Left colon (tissue), 2 donors: ENCODE data around the gene ADGRL2. TPM values are rescaled to one million over a fixed set of nuclear protein-coding genes. Genes with fewer than 3 reads are reported as not detected.

Source experiments
- ATAC-seq: fragments of 200-7000 bp; cut with Tn5 transposase; one replicate; pipeline ENCODE4 v1.9.1; 2020; ENCODE audit warnings: mild to moderate bottlenecking, moderate library complexity
- DNase-seq, 2 donors: peaks; one replicate each; pipeline ENCODE4 v3.0.0-alpha.2; 2020
- intact Hi-C, 2 donors: fragments of 100-400 bp; cut with DNase I in 1 of 2; cut with micrococcal nuclease in 1 of 2; formaldehyde crosslinking; loops; one replicate each; pipeline versions ENCODE4 v1.11.2 to v1.14.0; 2022; cut with DNase I, micrococcal nuclease
- total RNA-seq, 2 donors: library from RNA; stranded (reverse); fragmentation: NEBNext Ultra II Directional; extraction: Animal tissue kit (Norgen Biotek cat#: 25700); gene quantifications; one replicate each; pipeline ENCODE4 v1.2.1, GENCODE V29; 2021
- donor health status: DM: no; HTN: no; CAD: no.
- donor health status: DM: yes; HTN: yes; CAD: no.

ADGRL2 gene
- total RNA-seq, 2 donors from 2014 or later: 4.2 to 7.2 TPM

- ATAC-seq: no peak
- intact Hi-C loops: no loop called here
- no peak for DNase-seq
Measured at GRCh38 chr1:81950591-81951244, 150.0 kb downstream of the ADGRL2 start.

GRCh38 chr1:81954534-81955020 is 153.8 kb downstream of the ADGRL2 start:
- DNase-seq (no peak), ATAC-seq (no peak)
- intact Hi-C loops: no loop called here

GRCh38 chr1:81967951-81968350 is 167.2 kb downstream of the ADGRL2 start:
- ATAC-seq (no peak), DNase-seq (no peak)
- intact Hi-C loops: no loop called here

GRCh38 chr1:81970416-81970815 is 169.7 kb downstream of the ADGRL2 start:
- intact Hi-C loops: no loop called here
- ATAC-seq (no peak), DNase-seq (no peak)

- intact Hi-C loops: no loop called here
- DNase-seq (no peak), ATAC-seq (no peak)
Measured at GRCh38 chr1:81974222-81974841, 173.6 kb downstream of the ADGRL2 start.

GRCh38 chr1:81974883-81975555 is 174.3 kb downstream of the ADGRL2 start:
- ATAC-seq: no peak
- DNase-seq: no peak
- intact Hi-C loops: no loop called here

- intact Hi-C loops: no loop called here
- ATAC-seq: no peak
- no peak for DNase-seq
Measured at GRCh38 chr1:81976539-81976938, 175.8 kb downstream of the ADGRL2 start.

GRCh38 chr1:81978945-81979344 is 178.2 kb downstream of the ADGRL2 start:
- ATAC-seq (no peak), DNase-seq (no peak)
- intact Hi-C loops: no loop called here

- DNase-seq (no peak), ATAC-seq (no peak)
- intact Hi-C loops: no loop called here
Measured at GRCh38 chr1:81982523-81982922, 181.8 kb downstream of the ADGRL2 start.

- ATAC-seq: no peak
Measured at GRCh38 chr1:81989524-81989923, 188.8 kb downstream of the ADGRL2 start.

GRCh38 chr1:81990241-81990640 is 189.5 kb downstream of the ADGRL2 start:
- intact Hi-C loops: no loop called here
- ATAC-seq (no peak), DNase-seq (no peak)

More at GRCh38 chr1:81989524-81989923, 188.8 kb downstream of the ADGRL2 start:
- no peak for DNase-seq
- intact Hi-C loops: no loop called here

- intact Hi-C loops: no loop called here
- no peak for DNase-seq
- no peak for ATAC-seq
Measured at GRCh38 chr1:81998165-81998564, 197.4 kb downstream of the ADGRL2 start.

- DNase-seq: no peak
- intact Hi-C loops: no loop called here
Measured at GRCh38 chr1:81999364-81999763, 198.6 kb downstream of the ADGRL2 start.

GRCh38 chr1:82000221-82000620 is 199.5 kb downstream of the ADGRL2 start:
- DNase-seq (no peak), ATAC-seq (no peak)
- intact Hi-C loops: no loop called here

More at GRCh38 chr1:81999364-81999763, 198.6 kb downstream of the ADGRL2 start:
- no peak for ATAC-seq

GRCh38 chr1:82001345-82001744 is 200.6 kb downstream of the ADGRL2 start:
- ATAC-seq: no peak
- no peak for DNase-seq
- intact Hi-C loops: no loop called here

GRCh38 chr1:82007804-82008203 is 207.1 kb downstream of the ADGRL2 start:
- ATAC-seq (no peak), DNase-seq (no peak)
- intact Hi-C loops: no loop called here

GRCh38 chr1:82013702-82014101 is 213.0 kb downstream of the ADGRL2 start:
- ATAC-seq (no peak), DNase-seq (no peak)
- intact Hi-C loops: no loop called here

GRCh38 chr1:82015444-82015843 is 214.7 kb downstream of the ADGRL2 start:
- intact Hi-C loops: no loop called here
- DNase-seq: no peak
- ATAC-seq: no peak

GRCh38 chr1:82018319-82018718 is 217.6 kb downstream of the ADGRL2 start:
- intact Hi-C loops: no loop called here
- ATAC-seq: no peak
- no peak for DNase-seq

GRCh38 chr1:82019508-82019907 is 218.8 kb downstream of the ADGRL2 start:
- no peak for ATAC-seq
- intact Hi-C loops: no loop called here
- DNase-seq: no peak
